Activated naive CD4-positive, alpha-beta T cell treated with anti-CD3 and anti-CD28 coated beads, Interleukin-2, amount 50 U/mL, for 16 hours (primary cell): ENCODE measurements around the gene SRPRB.

Experiments used
- DNase-seq: peaks from one replicate; pipeline ENCODE4 v3.0.0-alpha.2; 2020

SRPRB gene

GRCh38 chr3:133849346-133849745 lies 43.7 kb downstream of the SRPRB start:
- no peak for DNase-seq

- DNase-seq, result no peak
Observed at GRCh38 chr3:133850034-133850433, 44.4 kb downstream of the SRPRB start.

GRCh38 chr3:133851266-133851906 lies 45.8 kb downstream of the SRPRB start:
- DNase-seq, result no peak

- DNase-seq, result no peak
Observed at GRCh38 chr3:133851931-133852330, 46.3 kb downstream of the SRPRB start.

- no peak for DNase-seq
Observed at GRCh38 chr3:133853063-133853924, 47.7 kb downstream of the SRPRB start.

GRCh38 chr3:133853925-133854227 lies 48.3 kb downstream of the SRPRB start:
- no peak for DNase-seq

GRCh38 chr3:133854264-133855001 lies 48.8 kb downstream of the SRPRB start:
- DNase-seq, result no peak

- no peak for DNase-seq
Observed at GRCh38 chr3:133855002-133855370, 49.4 kb downstream of the SRPRB start.

GRCh38 chr3:133855772-133856171 lies 50.2 kb downstream of the SRPRB start:
- no peak for DNase-seq

- DNase-seq, result no peak
Observed at GRCh38 chr3:133856316-133856715, 50.7 kb downstream of the SRPRB start.

GRCh38 chr3:133857767-133858166 lies 52.2 kb downstream of the SRPRB start:
- no peak for DNase-seq

GRCh38 chr3:133859381-133860234 lies 54.0 kb downstream of the SRPRB start:
- DNase-seq, result no peak

GRCh38 chr3:133860519-133860918 lies 54.9 kb downstream of the SRPRB start:
- DNase-seq, result no peak

GRCh38 chr3:133862161-133862560 lies 56.5 kb downstream of the SRPRB start:
- DNase-seq, result no peak

GRCh38 chr3:133863911-133864310 lies 58.3 kb downstream of the SRPRB start:
- DNase-seq, result no peak

GRCh38 chr3:133864616-133865015 lies 59.0 kb downstream of the SRPRB start:
- no peak for DNase-seq

- no peak for DNase-seq
Observed at GRCh38 chr3:133865136-133865855, 59.7 kb downstream of the SRPRB start.

- DNase-seq, result no peak
Observed at GRCh38 chr3:133866141-133866540, 60.5 kb downstream of the SRPRB start.

- no peak for DNase-seq
Observed at GRCh38 chr3:133868186-133868585, 62.6 kb downstream of the SRPRB start.

GRCh38 chr3:133868758-133869475 lies 63.3 kb downstream of the SRPRB start:
- DNase-seq, result no peak

- no peak for DNase-seq
Observed at GRCh38 chr3:133869586-133869985, 64.0 kb downstream of the SRPRB start.

GRCh38 chr3:133870822-133871221 lies 65.2 kb downstream of the SRPRB start:
- DNase-seq, result no peak
